ENCODE data around the gene TECTA.

The TECTA gene

GRCh38 chr11:121180183-121180582 is 79.1 kb downstream of the TECTA start:
- no peak for DNase-seq (ENCODE audit: low read depth, low spot score)

DNA sequence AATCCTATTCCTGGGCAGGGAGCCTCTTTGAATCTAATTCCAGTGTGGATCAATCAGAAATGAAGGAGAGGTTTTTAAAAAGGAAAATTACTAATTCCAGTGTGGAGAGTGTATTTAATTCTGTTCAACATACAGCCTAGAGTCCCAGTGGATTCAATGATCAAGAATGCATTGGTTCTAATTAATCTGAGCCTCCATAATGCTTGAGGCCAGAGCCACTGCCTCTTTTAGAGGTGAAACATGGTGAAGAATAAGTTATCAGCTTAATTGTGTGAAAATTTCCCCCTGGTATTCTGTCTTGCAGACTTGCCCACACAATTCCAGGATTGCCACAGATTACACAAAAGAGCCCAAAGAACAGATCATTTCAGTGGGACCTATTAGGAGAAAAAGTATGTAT is 87.7 kb downstream of the TECTA start:
- no peak for DNase-seq (ENCODE audit: low read depth, low spot score)

GRCh38 chr11:121191818-121192217 is 90.8 kb downstream of the TECTA start:
- no peak for DNase-seq (ENCODE audit: low read depth, low spot score)

- peak; percentile 24 for DNase-seq (ENCODE audit: low read depth, low spot score)
These were observed 93.9 kb downstream of the TECTA start for GRCh38 chr11:121194731-121195596.

DNA sequence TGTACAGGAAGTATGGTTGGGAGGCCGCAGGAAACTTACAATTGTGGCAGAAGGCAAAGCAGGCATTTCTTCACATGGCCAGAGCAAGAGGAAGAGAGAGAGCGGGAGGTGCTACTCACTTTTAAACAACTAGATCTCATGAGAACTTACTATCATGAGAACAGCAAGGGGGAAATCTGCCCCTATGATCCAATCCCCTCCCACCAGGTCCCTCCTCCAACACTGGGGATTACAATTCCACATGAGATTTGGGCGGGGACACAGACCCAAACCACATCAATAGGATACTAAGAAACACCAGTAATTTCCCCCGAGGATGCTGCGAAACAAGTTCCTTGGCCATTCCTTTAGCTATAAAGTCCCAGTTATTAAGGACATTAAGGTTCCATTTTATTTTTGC is 97.4 kb downstream of the TECTA start:
- DNase-seq (ENCODE audit: low read depth, low spot score), result no peak

DNA sequence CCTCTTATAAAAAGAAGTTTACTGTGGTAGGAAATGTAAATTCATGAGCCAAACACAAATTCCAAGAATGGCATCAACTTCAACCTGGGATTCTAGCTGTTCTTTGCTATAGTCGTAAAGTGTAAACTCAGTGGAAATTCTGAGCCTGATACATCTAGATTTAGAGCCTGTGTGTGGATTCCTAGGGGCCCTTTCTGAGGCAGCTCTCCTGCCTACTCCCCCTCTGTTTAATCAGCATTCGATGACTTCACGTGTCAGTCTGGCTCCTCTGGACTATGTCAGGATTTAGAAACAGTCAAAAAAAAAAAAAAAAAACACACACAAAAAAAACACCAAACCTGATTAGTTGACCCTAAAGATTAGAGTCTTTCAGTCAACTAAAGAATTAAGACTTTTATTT is 98.5 kb downstream of the TECTA start:
- no peak for DNase-seq (ENCODE audit: low read depth, low spot score)

- no peak for DNase-seq (ENCODE audit: low read depth, low spot score)
These were observed 105.8 kb downstream of the TECTA start for GRCh38 chr11:121206810-121207209.

DNA sequence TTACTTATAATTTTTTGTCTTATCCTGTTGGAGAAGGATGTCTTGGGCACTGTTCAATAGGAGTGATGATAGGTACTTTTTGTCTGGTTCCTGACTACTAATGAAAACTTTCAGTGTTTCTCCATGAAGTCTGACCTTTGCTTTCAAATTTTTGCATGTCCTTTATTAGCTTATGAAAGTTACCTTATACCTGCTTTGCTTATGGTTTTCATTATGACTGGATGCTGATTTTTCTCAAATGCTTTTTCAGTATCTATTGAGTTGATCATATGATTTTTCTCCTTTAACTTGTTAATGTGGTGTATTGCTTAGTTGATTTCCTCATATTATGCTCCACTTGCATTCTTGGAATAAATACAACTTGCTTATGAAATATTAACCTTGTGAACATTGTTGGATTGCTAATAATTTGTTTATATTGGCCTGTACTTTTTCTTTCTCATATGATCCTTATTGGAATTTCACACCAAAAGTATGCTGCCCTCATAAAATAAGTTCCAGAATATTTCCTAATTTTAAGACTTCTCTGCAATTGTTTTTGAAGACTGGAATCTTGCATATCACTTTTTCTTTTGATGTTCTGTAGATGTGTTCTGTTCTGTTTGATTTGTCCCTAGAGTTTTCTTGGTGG is 106.6 kb downstream of the TECTA start:
- no peak for DNase-seq (ENCODE audit: low read depth, low spot score)

DNA sequence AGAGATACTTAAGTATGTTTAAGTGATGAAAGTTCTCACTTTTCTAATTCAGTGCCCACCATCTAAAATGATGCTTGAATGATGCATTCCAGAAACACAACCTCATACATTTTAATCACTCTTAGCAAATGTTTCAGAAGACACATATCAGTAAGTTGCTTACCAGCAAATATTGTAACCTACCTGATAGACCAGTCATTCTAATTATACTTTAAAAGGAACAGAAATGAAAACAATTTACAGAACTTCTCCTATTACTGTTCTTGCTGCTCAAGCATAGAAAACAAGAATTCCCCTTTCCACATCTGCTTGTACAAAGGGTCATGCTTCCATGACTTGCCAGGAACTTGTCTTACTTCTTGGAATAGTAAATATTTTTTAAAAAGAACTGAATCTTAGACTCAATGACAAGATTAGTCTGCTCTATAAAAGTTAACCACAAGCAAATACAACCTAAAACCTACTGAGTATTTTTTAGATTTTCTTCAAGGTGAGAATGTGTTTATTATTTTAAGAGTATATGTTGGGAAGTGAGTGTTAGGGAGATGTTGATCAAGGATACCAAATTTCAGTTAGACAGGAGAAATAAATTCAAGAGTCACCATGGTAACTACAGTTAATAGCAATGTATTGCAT is 109.5 kb downstream of the TECTA start:
- DNase-seq (ENCODE audit: low read depth, low spot score), result no peak

DNA sequence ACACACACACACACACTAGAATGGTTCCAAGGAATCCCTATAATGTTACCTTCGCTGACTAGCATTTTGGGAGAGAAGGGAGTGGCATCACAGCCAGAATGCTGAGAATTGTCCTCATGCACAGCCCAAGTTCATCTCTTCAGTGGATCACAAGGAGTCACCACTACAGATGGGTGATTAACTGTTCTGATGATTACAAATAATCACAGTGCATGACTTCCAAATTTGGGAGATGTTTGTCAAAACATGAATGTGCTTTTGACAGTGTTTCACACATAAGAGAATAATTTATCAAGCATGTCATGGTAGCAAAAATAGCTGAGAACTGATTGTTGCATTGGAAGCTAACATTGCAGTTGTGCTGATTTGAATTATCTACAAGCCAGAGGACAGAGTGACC is 110.6 kb downstream of the TECTA start:
- no peak for DNase-seq (ENCODE audit: low read depth, low spot score)

DNA sequence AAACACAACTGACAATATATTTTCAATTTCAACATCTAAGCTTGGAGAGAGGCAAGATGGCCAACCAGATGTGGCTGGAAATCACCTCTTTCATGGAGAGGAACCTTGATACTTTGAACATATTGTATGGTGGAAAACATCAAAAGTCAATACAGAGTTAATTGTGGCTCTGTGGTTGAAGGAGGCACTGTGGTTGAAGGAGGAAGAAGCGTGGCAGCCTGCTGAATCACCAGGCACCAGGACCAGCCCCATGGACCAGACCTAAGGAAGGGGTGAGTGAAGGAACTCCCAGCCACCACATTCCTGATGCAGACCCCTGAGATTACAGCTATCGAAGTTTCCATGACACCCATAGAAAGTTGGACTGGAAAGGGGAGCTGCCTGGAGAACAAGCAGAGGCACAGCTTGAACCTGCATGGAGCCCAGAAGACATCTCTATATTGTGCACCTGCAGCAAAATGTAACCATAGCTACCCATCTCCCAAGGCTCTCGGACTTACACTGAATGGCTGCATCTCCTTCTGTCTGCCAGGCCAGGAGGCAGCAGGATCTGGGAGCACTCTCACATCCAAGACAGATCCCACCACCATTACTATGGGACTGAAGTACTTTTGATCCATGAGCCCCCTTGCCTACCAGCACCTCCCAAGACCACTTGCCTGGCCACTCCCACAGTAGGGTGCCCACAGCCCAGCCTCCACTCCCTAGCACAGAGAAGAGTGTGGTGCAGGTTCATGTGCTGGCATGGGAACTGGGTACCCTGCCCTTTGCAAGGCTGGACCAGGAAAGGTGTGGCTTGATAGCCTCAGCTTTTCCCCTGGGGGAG is 111.7 kb downstream of the TECTA start:
- DNase-seq (ENCODE audit: low read depth, low spot score), result no peak

DNA sequence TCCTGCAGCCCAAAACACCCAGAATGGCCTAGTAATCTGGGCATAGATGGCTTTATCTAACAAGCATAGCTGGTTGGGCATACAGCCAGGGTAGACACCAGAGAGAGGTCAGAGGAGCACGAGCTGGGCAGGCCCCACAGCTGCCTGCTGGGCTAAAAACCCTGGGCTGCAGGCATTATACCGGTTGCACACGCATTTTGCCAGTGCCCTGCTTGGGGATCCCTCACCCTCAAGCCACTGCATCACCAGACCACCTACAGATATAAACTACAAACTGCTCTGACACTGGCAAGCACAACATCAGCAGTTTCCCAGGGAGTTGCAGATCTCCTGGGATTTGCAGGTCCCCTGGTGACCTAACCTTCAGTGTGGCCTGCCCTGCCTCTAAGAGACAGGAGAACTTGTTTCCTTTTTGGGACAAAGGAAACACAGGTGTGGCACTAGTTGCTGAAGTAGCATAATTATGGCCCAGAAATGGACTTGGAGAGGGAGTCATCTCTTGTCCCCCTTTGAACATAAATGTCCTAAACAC is 112.4 kb downstream of the TECTA start:
- DNase-seq (ENCODE audit: low read depth, low spot score), result no peak

DNA sequence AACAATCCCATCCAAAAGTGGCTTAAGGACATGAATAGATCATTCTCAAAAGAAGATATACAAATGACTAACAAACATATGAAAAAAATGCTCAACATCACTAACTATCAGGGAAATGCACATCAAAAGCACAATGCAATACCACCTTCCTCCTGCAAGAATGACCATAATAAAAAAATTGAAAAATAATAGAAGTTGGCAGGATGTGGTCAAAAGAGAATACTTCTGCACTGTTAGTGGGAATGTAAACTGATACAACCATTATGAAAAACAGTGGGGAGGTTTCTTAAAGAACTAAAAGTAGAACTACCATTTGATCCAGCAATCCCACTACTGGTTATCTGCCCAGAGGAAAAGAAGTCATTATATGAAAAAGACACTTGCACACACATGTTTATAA is 113.8 kb downstream of the TECTA start:
- DNase-seq (ENCODE audit: low read depth, low spot score), result no peak

DNA sequence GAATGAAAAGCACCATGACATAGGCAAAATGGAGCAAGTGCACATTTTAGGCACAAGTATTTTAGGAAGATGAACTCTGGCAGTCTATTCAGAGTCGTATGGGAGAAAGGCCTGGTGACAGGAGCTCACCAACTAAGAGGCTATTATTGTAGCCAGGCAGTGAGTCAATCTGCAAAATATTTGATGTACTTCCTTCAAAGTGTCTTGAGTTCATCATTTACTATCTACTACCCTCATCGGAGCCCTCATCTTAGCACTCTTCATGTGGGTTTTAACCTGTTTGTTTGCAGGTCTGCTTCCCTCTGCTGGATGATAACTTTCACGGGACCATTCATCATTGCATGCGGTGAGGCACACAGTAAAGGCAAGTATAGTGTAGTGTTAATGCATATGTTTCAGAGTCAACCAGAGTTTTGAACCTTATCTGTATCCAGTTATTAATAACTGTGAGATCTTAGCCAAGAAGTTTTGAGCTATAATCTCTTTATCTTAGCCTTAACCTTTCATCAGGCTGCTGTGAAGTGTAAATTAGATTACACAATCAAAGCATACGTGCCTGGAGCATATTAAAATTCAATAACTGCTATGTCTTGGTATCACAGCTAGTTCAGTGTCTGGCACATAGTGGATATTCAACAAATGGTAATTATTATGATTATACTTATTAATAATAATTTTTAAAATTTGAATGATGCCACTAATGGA is 120.6 kb downstream of the TECTA start:
- DNase-seq (ENCODE audit: low read depth, low spot score), result no peak

- DNase-seq (ENCODE audit: low read depth, low spot score), result no peak
These were observed 122.1 kb downstream of the TECTA start for GRCh38 chr11:121223161-121223560.

DNA sequence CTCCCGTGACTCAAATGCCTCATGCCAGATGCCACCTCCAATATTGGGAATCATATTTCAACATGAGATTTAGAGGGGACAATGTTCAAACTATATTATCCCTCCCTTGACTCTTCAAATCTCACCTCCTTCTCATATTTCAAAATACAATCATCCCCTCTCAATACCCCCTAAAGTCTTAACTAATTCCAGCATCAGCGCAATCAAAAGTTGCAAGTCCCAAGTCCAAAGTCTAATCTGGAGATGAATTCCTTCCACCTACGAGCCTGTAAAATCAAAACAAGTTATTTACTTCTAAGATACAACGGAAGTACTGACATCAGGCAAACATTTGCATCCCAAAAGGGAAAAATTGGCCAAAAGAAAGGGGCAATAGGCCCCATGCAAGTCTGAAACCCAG is 124.3 kb downstream of the TECTA start:
- no peak for DNase-seq (ENCODE audit: low read depth, low spot score)

GRCh38 chr11:121226415-121227263 is 125.6 kb downstream of the TECTA start:
- DNase-seq (ENCODE audit: low read depth, low spot score), result no peak

DNA sequence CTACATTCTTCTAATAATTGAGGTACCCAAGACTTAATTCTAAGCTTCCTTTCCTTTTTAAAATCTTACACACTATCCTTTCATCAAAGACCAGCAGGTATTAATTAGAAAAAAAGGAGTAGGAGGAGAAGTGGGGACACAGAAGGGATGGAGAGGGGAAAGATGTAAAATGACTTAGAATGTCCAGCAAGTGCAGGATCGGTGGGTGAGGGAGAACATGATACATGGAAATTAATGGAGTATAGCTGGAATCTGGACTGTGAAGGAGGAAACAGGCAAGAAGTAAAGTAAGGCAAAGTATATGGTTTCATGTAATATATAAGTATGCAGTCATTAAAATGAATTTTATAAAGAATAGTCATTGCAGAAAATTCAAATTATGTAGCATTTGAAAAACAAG is 127.8 kb downstream of the TECTA start:
- DNase-seq (ENCODE audit: low read depth, low spot score), result no peak

DNA sequence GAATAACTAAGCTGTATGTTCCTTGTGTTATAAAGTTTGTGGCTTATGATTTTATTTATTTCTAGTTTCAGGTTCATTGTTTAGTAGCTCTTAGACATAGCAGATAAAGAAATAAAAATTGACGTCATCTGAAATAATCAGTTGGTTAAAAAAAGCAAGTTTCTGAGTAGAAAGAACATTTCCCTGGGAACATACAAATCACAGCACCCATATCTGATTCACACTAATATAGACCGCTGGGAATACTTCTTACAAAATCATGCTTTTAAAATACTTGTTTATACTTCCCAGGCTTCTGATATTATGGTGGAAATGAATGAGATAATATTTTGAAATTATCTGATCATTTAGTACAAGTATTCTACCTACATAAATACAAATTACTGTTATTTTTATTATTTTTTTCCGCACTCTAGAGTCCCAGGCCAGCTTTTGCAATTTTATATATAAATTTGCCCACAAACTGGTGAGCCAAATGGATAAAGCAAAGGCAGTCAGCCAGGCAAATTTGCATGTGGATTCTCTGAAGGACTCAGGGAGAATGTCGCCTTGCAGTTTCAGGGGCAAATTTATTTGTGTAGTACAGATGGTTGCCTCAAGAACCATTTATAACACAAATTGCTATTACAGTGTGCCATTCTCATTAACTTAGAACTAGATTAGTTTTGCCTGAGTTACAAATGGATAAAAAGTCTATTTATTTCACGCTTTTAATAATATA is 128.6 kb downstream of the TECTA start:
- no peak for DNase-seq (ENCODE audit: low read depth, low spot score)
